ENCODE measurements around the gene AIP.

AIP gene

GRCh38 chr11:67482827-67483798, at the start of gene AIP:
Gene AIP (plus strand): TSS chr11:67483026. CDS start chr11:67483159, 133 bp downstream.
- Histone ChIP-seq H3K4me1 (peaks cover 45% of the 10 kb centered on the region), H3K9ac (peak within 1 kb of the TSS; percentile 89), H3K27ac (peak within 1 kb of the TSS; percentile 96), H3K36me3 (peaks cover 18% of the 10 kb centered on the region), H3K4me3 (peak within 1 kb of the TSS; percentile 75), H3K27me3 (no peaks in the 10 kb centered on the region), H3K9me3 (no peaks in the 10 kb centered on the region), H4K20me1 (peaks cover 44% of the 10 kb centered on the region), H3K4me2 (peak within 1 kb of the TSS; percentile 97)
- no peak for TF ChIP-seq Cebpa-rat (IDR thresholded peaks at IDR 0.05)

DNA sequence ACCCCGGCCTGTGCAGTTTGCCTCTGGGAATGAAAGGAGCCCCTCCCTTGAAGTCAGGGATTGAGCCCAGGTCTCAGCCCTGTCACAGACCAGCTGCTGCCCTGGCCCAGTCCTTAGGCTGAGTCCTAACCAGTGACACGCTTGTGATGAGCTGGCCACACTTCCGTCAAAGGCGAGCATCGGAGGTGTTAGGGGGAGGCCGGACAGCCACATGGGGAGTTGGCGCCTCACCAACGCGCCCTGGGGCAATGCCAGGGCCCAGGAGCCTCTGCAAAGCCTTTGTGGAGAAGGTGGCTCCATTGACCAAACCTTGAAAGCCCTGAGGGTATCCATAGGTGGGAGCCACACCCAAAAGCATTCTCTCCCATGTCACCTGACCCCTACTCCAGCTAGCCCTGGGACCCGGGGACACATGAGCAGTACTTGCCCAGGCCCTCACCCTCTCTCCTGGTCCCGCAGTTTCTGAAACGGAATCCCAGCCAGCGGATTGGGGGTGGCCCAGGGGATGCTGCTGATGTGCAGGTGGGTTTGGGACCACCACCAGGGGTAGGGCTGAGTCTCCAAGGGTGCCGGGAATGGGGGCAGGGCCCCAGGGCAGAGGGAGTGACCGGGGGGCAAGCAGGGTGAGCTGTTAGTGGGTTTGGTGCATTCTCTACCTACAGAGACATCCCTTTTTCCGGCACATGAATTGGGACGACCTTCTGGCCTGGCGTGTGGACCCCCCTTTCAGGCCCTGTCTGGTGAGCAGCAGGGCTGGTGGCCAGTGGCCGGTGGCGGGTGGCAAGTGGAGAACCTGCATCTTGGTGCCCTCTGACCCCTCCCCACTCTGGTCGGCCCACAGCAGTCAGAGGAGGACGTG, 49.1 kb upstream of the AIP start:
- no peak for TF ChIP-seq Cebpa-rat (IDR thresholded peaks at IDR 0.05)
- Histone ChIP-seq H3K9me3 (no peaks in the 10 kb centered on the region), H3K4me1 (peaks cover 81% of the 10 kb centered on the region), H4K20me1 (peaks cover 79% of the 10 kb centered on the region), H3K36me3 (peaks cover 70% of the 10 kb centered on the region), H3K27me3 (no peaks in the 10 kb centered on the region), H3K9ac (peak overlapping the region; percentile 94), H3K27ac (peak overlapping the region; percentile 99), H3K4me2 (peak overlapping the region; percentile 97), H3K4me3 (no peak overlapping the region)

GRCh38 chr11:67434395-67434881, 48.4 kb upstream of the AIP start:
- Histone ChIP-seq H3K9me3 (no peaks in the 10 kb centered on the region), H3K27ac (peak overlapping the region; percentile 99), H3K4me1 (peaks cover 82% of the 10 kb centered on the region), H3K4me2 (peak overlapping the region; percentile 97), H4K20me1 (peaks cover 73% of the 10 kb centered on the region), H3K9ac (peak overlapping the region; percentile 94), H3K4me3 (no peak overlapping the region), H3K36me3 (peaks cover 68% of the 10 kb centered on the region), H3K27me3 (no peaks in the 10 kb centered on the region)
- TF ChIP-seq Cebpa-rat (IDR thresholded peaks at IDR 0.05), result no peak

DNA sequence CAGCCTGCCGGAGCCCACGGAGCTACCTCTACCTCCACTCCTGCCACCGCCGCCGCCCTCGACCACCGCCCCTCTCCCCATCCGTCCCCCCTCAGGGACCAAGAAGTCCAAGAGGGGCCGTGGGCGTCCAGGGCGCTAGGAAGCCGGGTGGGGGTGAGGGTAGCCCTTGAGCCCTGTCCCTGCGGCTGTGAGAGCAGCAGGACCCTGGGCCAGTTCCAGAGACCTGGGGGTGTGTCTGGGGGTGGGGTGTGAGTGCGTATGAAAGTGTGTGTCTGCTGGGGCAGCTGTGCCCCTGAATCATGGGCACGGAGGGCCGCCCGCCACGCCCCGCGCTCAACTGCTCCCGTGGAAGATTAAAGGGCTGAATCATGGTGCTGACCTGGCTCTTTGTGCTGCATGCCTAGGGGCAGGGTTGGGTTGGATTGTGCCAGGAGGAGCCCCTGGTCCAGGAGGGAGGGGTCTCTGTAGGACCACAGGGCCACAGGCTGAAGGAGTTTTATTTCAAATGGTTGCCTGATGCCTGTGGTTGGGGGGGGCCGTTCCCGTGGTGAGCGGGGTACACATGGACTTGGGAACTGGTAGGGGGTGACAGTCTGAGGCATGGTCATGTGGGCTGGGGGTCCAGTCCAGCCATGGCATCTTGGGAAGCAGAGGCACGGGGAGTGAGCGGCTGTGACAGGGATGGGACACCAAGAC, 47.6 kb upstream of the AIP start:
- Histone ChIP-seq H3K9me3 (no peaks in the 10 kb centered on the region), H3K36me3 (peaks cover 61% of the 10 kb centered on the region), H3K4me1 (peaks cover 82% of the 10 kb centered on the region), H3K9ac (peak overlapping the region; percentile 94), H3K4me3 (peak overlapping the region; percentile 77), H4K20me1 (peaks cover 66% of the 10 kb centered on the region), H3K4me2 (peak overlapping the region; percentile 97), H3K27ac (peak overlapping the region; percentile 99), H3K27me3 (no peaks in the 10 kb centered on the region)
- TF ChIP-seq Cebpa-rat (IDR thresholded peaks at IDR 0.05), result no peak

GRCh38 chr11:67435727-67436458, 46.9 kb upstream of the AIP start:
- Histone ChIP-seq H4K20me1 (peaks cover 59% of the 10 kb centered on the region), H3K27me3 (no peaks in the 10 kb centered on the region), H3K4me3 (peak overlapping the region; percentile 77), H3K9ac (peak overlapping the region; percentile 94), H3K9me3 (no peaks in the 10 kb centered on the region), H3K36me3 (peaks cover 53% of the 10 kb centered on the region), H3K27ac (peak overlapping the region; percentile 99), H3K4me1 (peaks cover 89% of the 10 kb centered on the region), H3K4me2 (peak overlapping the region; percentile 97)
- no peak for TF ChIP-seq Cebpa-rat (IDR thresholded peaks at IDR 0.05)

GRCh38 chr11:67436459-67437081, 46.3 kb upstream of the AIP start:
- no peak for TF ChIP-seq Cebpa-rat (IDR thresholded peaks at IDR 0.05)
- Histone ChIP-seq H4K20me1 (peaks cover 52% of the 10 kb centered on the region), H3K27ac (peak overlapping the region; percentile 99), H3K9me3 (no peaks in the 10 kb centered on the region), H3K9ac (peak overlapping the region; percentile 94), H3K36me3 (peaks cover 47% of the 10 kb centered on the region), H3K4me2 (peak overlapping the region; percentile 97), H3K27me3 (no peaks in the 10 kb centered on the region), H3K4me1 (peaks cover 96% of the 10 kb centered on the region), H3K4me3 (peak overlapping the region; percentile 77)

DNA sequence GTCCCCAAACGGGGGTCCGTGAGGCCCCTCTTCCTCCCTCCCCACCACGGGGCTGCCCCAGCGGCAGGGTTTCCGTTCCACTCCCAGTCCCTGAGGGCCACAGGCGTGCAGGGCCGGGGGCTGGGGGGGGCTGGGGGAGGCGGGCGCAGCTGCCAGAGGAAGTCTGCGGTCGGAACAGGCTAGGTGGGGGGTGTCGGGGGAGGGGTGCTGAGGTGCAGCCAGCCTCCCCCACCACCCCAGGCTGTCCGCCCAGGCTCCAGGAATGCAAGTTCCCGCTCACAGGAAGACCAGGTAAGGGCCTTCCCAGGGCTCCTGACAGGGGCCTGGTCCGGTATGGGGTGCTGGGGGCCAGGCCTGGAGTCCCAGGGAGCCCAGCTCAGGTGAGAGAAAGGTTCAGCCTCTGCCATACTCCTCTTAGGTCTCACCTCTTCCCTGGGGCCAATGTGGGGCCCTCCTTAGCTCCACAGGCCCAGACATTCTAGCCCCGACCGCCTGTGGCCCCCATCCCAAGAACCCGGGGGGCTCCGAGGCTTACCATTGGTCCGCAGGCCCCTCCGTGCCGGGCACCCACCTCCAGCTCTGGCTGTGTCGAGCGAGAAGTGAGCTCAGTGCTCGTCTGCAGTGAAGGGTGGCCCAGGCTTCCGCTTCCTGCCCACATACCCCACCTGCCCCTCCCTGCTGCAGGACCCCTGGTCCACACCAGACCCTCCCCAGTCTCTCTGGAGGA, 45.6 kb upstream of the AIP start, which contains the start of gene PTPRCAP:
Gene PTPRCAP (minus strand): TSS at position 601 of the 727 bp plus-strand sequence. CDS start 63 bp downstream, at position 538.
- TF ChIP-seq Cebpa-rat (IDR thresholded peaks at IDR 0.05), result no peak
- Histone ChIP-seq H3K27me3 (no peaks in the 10 kb centered on the region), H3K4me1 (peaks cover 96% of the 10 kb centered on the region), H3K9ac (peak within 1 kb of the TSS; percentile 94), H3K36me3 (peaks cover 40% of the 10 kb centered on the region), H3K27ac (peak within 1 kb of the TSS; percentile 99), H4K20me1 (peaks cover 46% of the 10 kb centered on the region), H3K4me2 (peak within 1 kb of the TSS; percentile 97), H3K9me3 (no peaks in the 10 kb centered on the region), H3K4me3 (peak within 1 kb of the TSS; percentile 77)

- H3K9ac ChIP-seq, result peak overlapping the region; percentile 94
- H3K4me3 ChIP-seq, result peak overlapping the region; percentile 77
- H3K27ac ChIP-seq, result peak overlapping the region; percentile 99
- H4K20me1 ChIP-seq, result peaks cover 40% of the 10 kb centered on the region
- TF ChIP-seq Cebpa-rat (IDR thresholded peaks at IDR 0.05), result no peak
- peak overlapping the region; percentile 97 for H3K4me2 ChIP-seq
- H3K27me3 ChIP-seq, result no peaks in the 10 kb centered on the region
- H3K9me3 ChIP-seq, result no peaks in the 10 kb centered on the region
- peaks cover 96% of the 10 kb centered on the region for H3K4me1 ChIP-seq
- peaks cover 35% of the 10 kb centered on the region for H3K36me3 ChIP-seq
These were observed 45.0 kb upstream of the AIP start for GRCh38 chr11:67437809-67438157.

All from BLaER1 (cell line).